Heart left ventricle (tissue), 13 donors: ENCODE results near the gene LSAMP.
"Not testable (repeated sequence)": the region's sequence is repeated elsewhere in the genome, so short reads cannot be mapped to it uniquely, and the experiment has no call there.

Experiments
- POLR2A ChIP-seq, 2 donors: fragments of 450-650 bp; IDR thresholded peaks; one replicate each; pipeline ENCODE4 v1.6.1; 2017; ENCODE audit warnings: antibody characterized with exemption in 2 of 2, mild to moderate bottlenecking in 2 of 2, moderate library complexity in 2 of 2
- TF ChIP-seq, protein P1 (sequence below), 12 donors: fragments of 200-600 bp; sonication (generic) in 4 of 12; IDR thresholded peaks; one replicate each; pipeline versions ENCODE4 v1.5.0 to v1.8.0; 2018 to 2022; ENCODE audit warnings: antibody characterized with exemption in 12 of 12, mild to moderate bottlenecking in 5 of 12
- donor health status: ischemic (EF 13 %, LVEDD 7.1; RV severe dilation, severe dysfunction).
- donor health status: DM: no; HTN: yes; CAD: no.
- donor health status: DM: no; HTN: no; CAD: no.
- donor health status: ischemic (EF 25% LVEDD 6.9; RV normal size, moderate dysfunction).
- donor health status: ischemic (EF 25% LVEDD 5.7; RV mildly dilated, moderate dysfunction).
- donor health status: ischemic (EF 35%, LVEDD 5.7; RV mildly dilated, moderate dysfunction).
- donor health status: nonischemic (EF 11% LVEDD 7.7; RV severe dilation, severe dysfunction).
- donor health status: DM: yes; HTN: yes; CAD: no.
- donor health status: PGD.
- donor health status: ischemic (EF 29% LVEDD 5.4; RV normal size, mild dysfunction).
- donor health status: nonischemic (EF 23%, LVEDD 6.1; RV moderate dilation, normal function).

DNA sequence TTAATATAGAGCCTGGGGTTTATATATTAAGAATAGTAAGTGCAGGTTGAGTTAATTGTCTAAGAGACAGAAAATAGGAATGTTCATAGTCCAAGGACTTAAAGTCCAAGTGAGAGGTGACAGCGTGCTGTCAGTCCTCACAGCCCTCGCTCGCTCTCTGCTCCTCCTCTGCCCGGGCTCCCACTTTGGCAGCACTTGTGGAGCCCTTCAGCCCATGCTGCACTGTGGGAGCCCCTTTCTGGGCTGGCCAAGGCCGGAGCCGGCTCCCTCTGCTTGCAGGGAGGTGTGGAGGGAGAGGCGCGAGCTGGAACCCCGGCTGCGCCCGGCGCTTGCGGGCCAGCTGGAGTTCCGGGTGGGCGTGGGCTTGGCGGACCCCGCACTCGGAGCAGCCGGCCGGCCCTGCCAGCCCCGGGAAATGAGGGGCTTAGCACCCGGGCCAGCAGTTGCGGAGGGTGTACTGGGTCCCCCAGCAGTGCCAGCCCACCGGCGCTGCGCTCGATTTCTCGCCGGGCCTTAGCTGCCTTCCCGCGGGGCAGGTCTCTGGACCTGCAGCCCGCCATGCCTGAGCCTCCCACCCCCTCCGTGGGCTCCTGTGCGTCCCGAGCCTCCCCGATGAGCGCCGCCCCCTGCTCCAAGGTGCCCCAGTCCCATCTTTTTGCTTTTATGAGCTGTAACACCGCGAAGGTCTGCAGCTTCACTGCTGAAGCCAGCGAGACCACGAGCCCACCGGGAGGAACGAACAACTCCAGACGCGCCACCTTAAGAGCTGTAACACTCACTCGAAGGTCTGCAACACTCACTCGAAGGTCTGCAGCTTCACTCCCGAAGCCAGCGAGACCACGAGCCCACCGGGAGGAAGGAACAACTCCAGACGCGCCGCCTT is 653.8 kb downstream of the LSAMP start:
- TF ChIP-seq, protein P1, sequence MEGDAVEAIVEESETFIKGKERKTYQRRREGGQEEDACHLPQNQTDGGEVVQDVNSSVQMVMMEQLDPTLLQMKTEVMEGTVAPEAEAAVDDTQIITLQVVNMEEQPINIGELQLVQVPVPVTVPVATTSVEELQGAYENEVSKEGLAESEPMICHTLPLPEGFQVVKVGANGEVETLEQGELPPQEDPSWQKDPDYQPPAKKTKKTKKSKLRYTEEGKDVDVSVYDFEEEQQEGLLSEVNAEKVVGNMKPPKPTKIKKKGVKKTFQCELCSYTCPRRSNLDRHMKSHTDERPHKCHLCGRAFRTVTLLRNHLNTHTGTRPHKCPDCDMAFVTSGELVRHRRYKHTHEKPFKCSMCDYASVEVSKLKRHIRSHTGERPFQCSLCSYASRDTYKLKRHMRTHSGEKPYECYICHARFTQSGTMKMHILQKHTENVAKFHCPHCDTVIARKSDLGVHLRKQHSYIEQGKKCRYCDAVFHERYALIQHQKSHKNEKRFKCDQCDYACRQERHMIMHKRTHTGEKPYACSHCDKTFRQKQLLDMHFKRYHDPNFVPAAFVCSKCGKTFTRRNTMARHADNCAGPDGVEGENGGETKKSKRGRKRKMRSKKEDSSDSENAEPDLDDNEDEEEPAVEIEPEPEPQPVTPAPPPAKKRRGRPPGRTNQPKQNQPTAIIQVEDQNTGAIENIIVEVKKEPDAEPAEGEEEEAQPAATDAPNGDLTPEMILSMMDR (IDR thresholded peaks at IDR 0.05) = not testable (repeated sequence)
- TF ChIP-seq POLR2A (IDR thresholded peaks at IDR 0.05) = not testable (repeated sequence)
